Thoracic aorta (tissue), 2 donors: ENCODE results near the gene PCDHGA11. TPM values are rescaled to one million over a fixed set of nuclear protein-coding genes. Genes with fewer than 3 reads are reported as not detected.
A peak's percentile ranks its signal among the peaks of the same experiment; 100 is the strongest.
"Not testable (repeated sequence)": the region's sequence is repeated elsewhere in the genome, so short reads cannot be mapped to it uniquely, and the experiment has no call there.

Experiments
- ATAC-seq: fragments of 150-250 bp; one replicate; pipeline ENCODE4 v1.8.0; 2017; ENCODE audit warnings: low read depth; ENCODE audit not compliant: insufficient number of reproducible peaks, low FRiP score
- DNase-seq: peaks from one replicate; pipeline ENCODE4 v3.0.0-alpha.2; 2020; ENCODE audit warnings: low spot score
- H3K27ac ChIP-seq, 2 donors: fragments of 200-600 bp; sonication (generic); 1 replicate in 1 of 2; 2 replicates in 1 of 2; pipeline ENCODE4 v1.5.1; 2016; ENCODE audit warnings: mild to moderate bottlenecking in 2 of 2, moderate library complexity in 2 of 2
- H3K27me3 ChIP-seq: fragments of 200-600 bp; sonication (generic); replicated peaks from 2 replicates; pipeline ENCODE4 v1.6.0; 2016; ENCODE audit warnings: mild to moderate bottlenecking; ENCODE audit not compliant: insufficient read depth
- H3K36me3 ChIP-seq: fragments of 200-600 bp; sonication (generic); one replicate; pipeline ENCODE4 v1.5.1; 2016
- H3K4me1 ChIP-seq, 2 donors: fragments of 200-600 bp; sonication (generic); 1 replicate in 1 of 2; 2 replicates in 1 of 2; pipeline versions ENCODE4 v1.5.1 to v1.6.0; 2016; ENCODE audit warnings: low read depth in 2 of 2, mild to moderate bottlenecking in 1 of 2; ENCODE audit not compliant: control insufficient read depth in 1 of 2
- H3K4me3 ChIP-seq: fragments of 200-600 bp; sonication (generic); 2 replicates; pipeline ENCODE4 v1.5.1; 2016; ENCODE audit warnings: mild to moderate bottlenecking
- H3K9me3 ChIP-seq: fragments of 200-600 bp; sonication (generic); 2 replicates; pipeline ENCODE4 v1.5.1; 2016
- CTCF ChIP-seq: fragments of 200-600 bp; sonication (generic); IDR thresholded peaks from one replicate; pipeline ENCODE4 v1.5.1; 2019; ENCODE audit warnings: antibody characterized with exemption
- total RNA-seq, 2 donors: library from RNA; depleted of rRNA; stranded (reverse); fragments of >200 nt; gene quantifications; one replicate each; pipeline versions ENCODE4 v1.1.0 to v1.2.3, GENCODE V29; 2016

Gene PCDHGA11
- 10 to 100 TPM; 10.4 to 11.6 TPM for total RNA-seq

GRCh38 chr5:141420855-141421488 is at the start of gene PCDHGA11:
TSS of gene PCDHGA11 (plus strand) at chr5:141421051. CDS start at chr5:141421228, 177 bp downstream.
- no peaks in the 10 kb centered on the region for H3K36me3 ChIP-seq
- no peak for TF ChIP-seq CTCF
- no peak for DNase-seq
- peak within 1 kb of the TSS; percentile 63 for H3K4me3 ChIP-seq
- H3K9me3 ChIP-seq = peaks cover 99% of the 10 kb centered on the region
- no peak for ATAC-seq
- H3K4me1 ChIP-seq = no peaks in the 10 kb centered on the region
- no peak within 1 kb of the TSS for H3K27ac ChIP-seq
- H3K27me3 ChIP-seq = no peaks in the 10 kb centered on the region

- Histone ChIP-seq H3K9me3 (peaks cover 89% of the 10 kb centered on the region), H3K27ac (no peak overlapping the region), H3K36me3 (no peaks in the 10 kb centered on the region), H3K4me3 (peak overlapping the region; percentile 24), H3K27me3 (no peaks in the 10 kb centered on the region), H3K4me1 (no peaks in the 10 kb centered on the region)
- ATAC-seq (no peak), DNase-seq (no peak)
- TF ChIP-seq CTCF = no peak
Observed at GRCh38 chr5:141371572-141372475, 49.0 kb upstream of the PCDHGA11 start.

- H3K9me3 ChIP-seq = peaks cover 94% of the 10 kb centered on the region
- no peaks in the 10 kb centered on the region for H3K27me3 ChIP-seq
- H3K36me3 ChIP-seq = no peaks in the 10 kb centered on the region
- DNase-seq (no peak), ATAC-seq (no peak)
- peak within 1 kb of the TSS; percentile 18 for H3K4me3 ChIP-seq
- no peak within 1 kb of the TSS for H3K27ac ChIP-seq
- no peaks in the 10 kb centered on the region for H3K4me1 ChIP-seq
- no peak for TF ChIP-seq CTCF
Observed at GRCh38 chr5:141373673-141374317, 47.1 kb upstream of the PCDHGA11 start, which contains the start of gene PCDHGA6. TSS of gene PCDHGA6 (plus strand) at chr5:141373891. CDS start at chr5:141374084, 193 bp downstream.

GRCh38 chr5:141374627-141375026 is 46.2 kb upstream of the PCDHGA11 start:
- TF ChIP-seq CTCF = no peak
- no peaks in the 10 kb centered on the region for H3K36me3 ChIP-seq
- H3K4me1 ChIP-seq = no peaks in the 10 kb centered on the region
- DNase-seq (no peak), ATAC-seq (no peak)
- no peak overlapping the region for H3K4me3 ChIP-seq
- H3K27me3 ChIP-seq = no peaks in the 10 kb centered on the region
- no peak overlapping the region for H3K27ac ChIP-seq
- H3K9me3 ChIP-seq = peaks cover 93% of the 10 kb centered on the region

GRCh38 chr5:141375444-141376155 is 45.3 kb upstream of the PCDHGA11 start:
- H3K36me3 ChIP-seq, H3K27me3 ChIP-seq, ATAC-seq, H3K4me1 ChIP-seq, DNase-seq, H3K4me3 ChIP-seq, H3K27ac ChIP-seq: not testable (repeated sequence)
- H3K9me3 ChIP-seq = peaks cover 90% of the 10 kb centered on the region
